ENCODE data around the gene RFT1.

DNA sequence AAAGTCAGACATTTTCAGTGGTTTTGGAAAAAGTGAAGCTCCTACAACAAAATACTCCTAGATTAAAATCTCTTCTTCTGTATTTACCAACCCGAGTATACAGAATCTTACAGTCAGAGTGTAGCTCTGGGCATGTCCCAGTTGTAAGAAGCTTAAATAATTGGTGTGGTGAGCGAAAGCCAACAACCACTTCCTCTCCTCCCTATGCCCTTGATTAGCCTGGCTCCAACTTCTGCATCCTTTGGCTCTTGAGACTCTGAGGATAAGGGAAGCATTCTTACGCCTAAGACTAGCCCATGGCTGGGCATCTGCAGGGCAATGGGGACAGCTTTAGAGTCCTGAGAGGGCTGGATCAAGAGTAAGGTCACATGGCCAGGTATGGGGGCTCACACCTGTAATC is 25.5 kb downstream of the RFT1 start:
- TF ChIP-seq, protein P1, sequence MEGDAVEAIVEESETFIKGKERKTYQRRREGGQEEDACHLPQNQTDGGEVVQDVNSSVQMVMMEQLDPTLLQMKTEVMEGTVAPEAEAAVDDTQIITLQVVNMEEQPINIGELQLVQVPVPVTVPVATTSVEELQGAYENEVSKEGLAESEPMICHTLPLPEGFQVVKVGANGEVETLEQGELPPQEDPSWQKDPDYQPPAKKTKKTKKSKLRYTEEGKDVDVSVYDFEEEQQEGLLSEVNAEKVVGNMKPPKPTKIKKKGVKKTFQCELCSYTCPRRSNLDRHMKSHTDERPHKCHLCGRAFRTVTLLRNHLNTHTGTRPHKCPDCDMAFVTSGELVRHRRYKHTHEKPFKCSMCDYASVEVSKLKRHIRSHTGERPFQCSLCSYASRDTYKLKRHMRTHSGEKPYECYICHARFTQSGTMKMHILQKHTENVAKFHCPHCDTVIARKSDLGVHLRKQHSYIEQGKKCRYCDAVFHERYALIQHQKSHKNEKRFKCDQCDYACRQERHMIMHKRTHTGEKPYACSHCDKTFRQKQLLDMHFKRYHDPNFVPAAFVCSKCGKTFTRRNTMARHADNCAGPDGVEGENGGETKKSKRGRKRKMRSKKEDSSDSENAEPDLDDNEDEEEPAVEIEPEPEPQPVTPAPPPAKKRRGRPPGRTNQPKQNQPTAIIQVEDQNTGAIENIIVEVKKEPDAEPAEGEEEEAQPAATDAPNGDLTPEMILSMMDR (optimal IDR thresholded peaks at IDR 0.05 in 1 of 3, IDR thresholded peaks at IDR 0.05 in 1 of 3, conservative IDR thresholded peaks at IDR 0.05 in 1 of 3; ENCODE audit: extremely low read depth in 1 of 3, insufficient read depth in 2 of 3, low read length in 3 of 3) = no peak
- TF ChIP-seq EZH2 (IDR thresholded peaks at IDR 0.05; ENCODE audit: low read length) = no peak

All from keratinocyte (primary cell).